K562 (cell line): Measurements from ENCODE around the gene MAU2. TPM values are rescaled to one million over a fixed set of nuclear protein-coding genes. Genes with fewer than 3 reads are reported as not detected.

Source experiments
- ATAC-seq: fragments of 200-7000 bp; cut with Tn5 transposase; 3 replicates; pipeline ENCODE4 v1.9.1; 2020; ENCODE audit warnings: moderate library complexity
- BruUV-seq: library from RNA; stranded (reverse); fragments of 400-500 nt; replicated peaks from 2 replicates; lab custom pipeline; 2021; lab: Mats Ljungman, UMichigan
- CTCF ChIA-PET: fragments of 300-600 bp; formaldehyde crosslinking; extraction: SDS; loops from one replicate; lab custom pipeline; 2021; ENCODE audit warnings: low intra/inter-chr PET ratio; lab: Yijun Ruan, JAX
- POLR2A ChIA-PET: fragments of 300-600, 350-650 bp; sonication (Branson Sonifier 250); formaldehyde crosslinking; extraction: SDS; loops from one replicate; lab custom pipeline; 2021; ENCODE audit warnings: antibody characterized with exemption, inconsistent platforms; lab: Yijun Ruan, JAX
- DNase-seq, 4 experiments: peaks; one replicate each; pipeline versions ENCODE4 v3.0.0 to v3.0.0-alpha.2; 2011 to 2018; ENCODE audit warnings: low spot score in 3 of 4, mixed read lengths in 3 of 4; ENCODE audit errors: extremely low read depth in 1 of 4
- FAIRE-seq: peaks from 2 replicates; lab custom pipeline; 2011; peaks lifted over from hg19 to GRCh38; lab: Jason Lieb, UNC
- H2AFZ ChIP-seq: 2 replicates; pipeline ENCODE4 v1.6.0; 2011; ENCODE audit warnings: low read depth, low read length, control low read depth, inconsistent platforms
- H3K27ac ChIP-seq: fragments of 200-600 bp; 3 replicates; pipeline ENCODE4 v1.8.0; 2011; ENCODE audit warnings: low read depth, mild to moderate bottlenecking, control low read depth, inconsistent platforms, low read length, moderate library complexity, mixed read lengths; ENCODE audit errors: extremely low read depth
- H3K27me3 ChIP-seq, 2 experiments: fragments of 300-600 bp in 1 of 2; 2 replicates in 1 of 2; 3 replicates in 1 of 2; pipeline versions ENCODE4 v1.6.0 to v1.8.0; 2011; ENCODE audit warnings: inconsistent platforms in 2 of 2, low read length in 2 of 2, mild to moderate bottlenecking in 1 of 2, mixed read lengths in 1 of 2, moderate library complexity in 1 of 2; ENCODE audit not compliant: control insufficient read depth in 2 of 2, insufficient read depth in 2 of 2
- H3K36me3 ChIP-seq: fragments of 300-600 bp; 3 replicates; pipeline ENCODE4 v1.8.0; 2011; ENCODE audit warnings: mild to moderate bottlenecking, low read length, inconsistent platforms; ENCODE audit not compliant: control insufficient read depth, insufficient read depth
- H3K4me1 ChIP-seq, 2 experiments: fragments of 200-600 bp in 1 of 2; replicated peaks in 1 of 2; 2 replicates in 1 of 2; 3 replicates in 1 of 2; pipeline versions ENCODE4 v1.5.1 to v1.8.0; 2011; ENCODE audit warnings: inconsistent platforms in 2 of 2, low read length in 2 of 2, mild to moderate bottlenecking in 1 of 2, mixed read lengths in 1 of 2, moderate library complexity in 1 of 2; ENCODE audit not compliant: control insufficient read depth in 2 of 2, insufficient read depth in 2 of 2
- H3K4me2 ChIP-seq: 2 replicates; pipeline ENCODE4 v1.6.1; 2011; ENCODE audit warnings: low read length, control low read depth, inconsistent platforms, mixed read lengths; ENCODE audit not compliant: insufficient read depth
- H3K4me3 ChIP-seq: fragments of 200-600 bp; sonication (generic), shearing (Covaris generic); 2 replicates; pipeline ENCODE4 v1.5.1; 2016; ENCODE audit warnings: control low read depth, inconsistent platforms
- H3K79me2 ChIP-seq: fragments of 200-600 bp; 3 replicates; pipeline ENCODE4 v1.8.0; 2011; ENCODE audit warnings: low read length, inconsistent platforms; ENCODE audit not compliant: control insufficient read depth, insufficient read depth
- H3K9ac ChIP-seq, 2 experiments: 2 replicates each; pipeline versions ENCODE4 v1.6.0 to v1.6.1; 2011; ENCODE audit warnings: low read depth in 2 of 2, low read length in 2 of 2, control low read depth in 1 of 2, inconsistent platforms in 1 of 2, mild to moderate bottlenecking in 1 of 2, mixed read lengths in 1 of 2; ENCODE audit not compliant: insufficient read depth in 1 of 2
- H3K9me1 ChIP-seq: one replicate; pipeline ENCODE4 v1.6.0; 2011; ENCODE audit warnings: inconsistent platforms, mild to moderate bottlenecking, low read length, moderate library complexity; ENCODE audit not compliant: control insufficient read depth, insufficient read depth
- H3K9me3 ChIP-seq: replicated peaks from 2 replicates; pipeline ENCODE4 v1.5.1; 2011; ENCODE audit warnings: low read depth, low read length, inconsistent platforms; ENCODE audit not compliant: control insufficient read depth, insufficient read depth
- H4K20me1 ChIP-seq: replicated peaks from 2 replicates; pipeline ENCODE4 v1.6.1; 2011; ENCODE audit warnings: low read length, inconsistent platforms, mixed read lengths; ENCODE audit not compliant: control insufficient read depth, insufficient read depth
- ARID4B ChIP-seq: sonication (generic); formaldehyde crosslinking; IDR thresholded peaks from 2 replicates; pipeline ENCODE4 v1.8.0; 2022; ENCODE audit warnings: mild to moderate bottlenecking, missing genetic modification reagents
- POLR2AphosphoS5 ChIP-seq: IDR thresholded peaks from 2 replicates; pipeline ENCODE4 v1.6.1; 2011; ENCODE audit warnings: mild to moderate bottlenecking, low read depth, low read length, moderate library complexity; ENCODE audit not compliant: control insufficient read depth, insufficient read depth
- RBM34 ChIP-seq: fragments of 200-400 bp; formaldehyde crosslinking; IDR thresholded peaks from 2 replicates; pipeline ENCODE4 v1.6.1; 2018; ENCODE audit warnings: low read length, borderline replicate concordance; ENCODE audit not compliant: insufficient read depth
- WGBS: fragments of 100-300 bp; shearing (Covaris generic); methylation state at CpG from one replicate; pipeline ENCODE4 v1.1.6; 2016; ENCODE audit warnings: low coverage, mixed read lengths; ENCODE audit not compliant: insufficient coverage; ENCODE audit errors: missing lambda C conversion rate; 5-methylcytosine and 5-hydroxymethylcytosine counted together
- in situ Hi-C: fragments of 300-500 bp; cut with MboI; formaldehyde crosslinking; loops from 4 replicates; pipeline ENCODE4 v1.15.0; 2018; ENCODE audit warnings: inconsistent platforms, mixed read lengths
- intact Hi-C: fragments of 100-400 bp; cut with micrococcal nuclease; formaldehyde crosslinking; loops from 2 replicates; pipeline ENCODE4 v1.14.2; 2022
- polyA plus RNA-seq, 8 experiments: library from polyadenylated mRNA; depleted of rRNA in 4 of 8; stranded (reverse) in 5 of 8; unstranded in 3 of 8; fragments of >200 nt; fragmentation: Nextera tagmentation in 2 of 8; fragmentation: Illumina TruSeq in 1 of 8; extraction: Ambion mirVana in 2 of 8; extraction: Trizol in 1 of 8; gene quantifications; 2 replicates each; pipeline versions ENCODE4 v1.2.1 to v1.2.3, GENCODE V29; 2011 to 2014; ENCODE audit warnings: inconsistent platforms in 1 of 8, missing spikeins in 1 of 8
- total RNA-seq, 7 experiments: library from RNA; depleted of rRNA in 6 of 7; stranded (reverse); fragments of >200 nt in 6 of 7; fragmentation: Illumina TruSeq in 2 of 7; extraction: Trizol in 2 of 7; gene quantifications; 2 replicates each; pipeline versions ENCODE4 v1.2.1 to v1.2.3, GENCODE V29; 2011 to 2021; ENCODE audit warnings: low replicate concordance in 1 of 7

Gene MAU2
- total and polyA plus RNA-seq, 9 of the 15 experiments (the other 6 are each of a cell fraction or from before 2014, with no cell fraction given): 1.2 to 48.1 (median 19.4) TPM

GRCh38 chr19:19321141-19321577, 530 bp downstream of the MAU2 start (continued):
- TF ChIP-seq ARID4B: 0 out of 2 replicates have a peak, but pooled peaks have one; percentile 52
- TF ChIP-seq, all 486 proteins: peak for 19

- no peaks in the 10 kb centered on the region for H3K9me1 ChIP-seq
- FAIRE-seq (no peak), DNase-seq (no peak), ATAC-seq (no peak)
- intact Hi-C loops: loop anchor here (10.0 kb wide), 1 partner anchor 269 kb away; no protein-coding TSS in a partner anchor
- H3K27ac ChIP-seq: no peak overlapping the region
- no peak overlapping the region for H3K9ac ChIP-seq
- in situ Hi-C loops: loop anchor here (10.0 kb wide), 1 partner anchor 279 kb away; no protein-coding TSS in a partner anchor
- TF ChIP-seq POLR2AphosphoS5 (peak; percentile 35; the same call in 1 of the 2 replicates), RBM34 (no peak)
- no peaks in the 10 kb centered on the region for H3K9me3 ChIP-seq
- no peaks in the 10 kb centered on the region for H3K27me3 ChIP-seq
- H2AFZ ChIP-seq: no peak overlapping the region
- peaks cover 5 to 16% of the 10 kb centered on the region in 2 experiments; a peak in 4 of 5 replicates for H3K4me1 ChIP-seq
- 91% methylated on average over 7 of the region's 7 CpGs for WGBS
- H3K79me2 ChIP-seq: peaks cover 69% of the 10 kb centered on the region
- ChIA-PET POLR2A (interaction anchor here (0.6 to 0.9 kb wide), 3 partner anchors 10 to 166 kb away, joined by 3 to 5 read pairs (median 3); no protein-coding TSS in a partner anchor), CTCF (no interaction called here)
- no peak overlapping the region for H3K4me2 ChIP-seq
- no peak overlapping the region for H3K4me3 ChIP-seq
- peaks cover 43% of the 10 kb centered on the region for H3K36me3 ChIP-seq
- 0 out of 2 replicates have a peak, but pooled peaks cover 10% of the 10 kb centered on the region for H4K20me1 ChIP-seq
- BruUV-seq: no TSS peak
Observed at GRCh38 chr19:19324059-19324770, 3.6 kb downstream of the MAU2 start.
